RWPE2 (cell line): ENCODE data around the gene PRKCE.

ENCODE experiments used
- ATAC-seq: fragments of 200-7000 bp; cut with Tn5 transposase; 3 replicates; pipeline ENCODE4 v1.9.1; 2021; ENCODE audit warnings: low read depth
- DNase-seq: peaks from one replicate; pipeline ENCODE4 v3.0.0-alpha.2; 2020; ENCODE audit warnings: low spot score
- H3K27ac ChIP-seq: fragments of 450-650 bp; 2 replicates; pipeline ENCODE4 v1.5.1; 2017; ENCODE audit warnings: mild to moderate bottlenecking; ENCODE audit not compliant: poor library complexity, severe bottlenecking
- H3K27me3 ChIP-seq: fragments of 250-450 bp; sonication (Bioruptor Pico); 2 replicates; pipeline ENCODE4 v1.5.1; 2021; ENCODE audit warnings: mild to moderate bottlenecking, moderate library complexity; ENCODE audit not compliant: insufficient read depth, poor library complexity, severe bottlenecking
- H3K36me3 ChIP-seq: fragments of 250-450 bp; sonication (Bioruptor Pico); 2 replicates; pipeline ENCODE4 v1.5.1; 2020; ENCODE audit warnings: low read depth, mild to moderate bottlenecking, moderate library complexity
- H3K4me1 ChIP-seq: fragments of 250-450 bp; sonication (Bioruptor Pico); 2 replicates; pipeline ENCODE4 v1.5.1; 2021; ENCODE audit warnings: mild to moderate bottlenecking, moderate library complexity; ENCODE audit not compliant: insufficient read depth, poor library complexity, severe bottlenecking
- H3K4me3 ChIP-seq: fragments of 250-450 bp; sonication (Bioruptor Pico); 2 replicates; pipeline ENCODE4 v1.5.1; 2021; ENCODE audit warnings: mild to moderate bottlenecking, moderate library complexity; ENCODE audit not compliant: severe bottlenecking
- H3K9me3 ChIP-seq: fragments of 250-450 bp; sonication (Bioruptor Pico); 2 replicates; pipeline ENCODE4 v1.5.1; 2021; ENCODE audit warnings: mild to moderate bottlenecking, moderate library complexity; ENCODE audit not compliant: severe bottlenecking
- CTCF ChIP-seq: fragments of 450-650 bp; IDR thresholded peaks from one replicate; pipeline ENCODE4 v1.5.1; 2017; ENCODE audit warnings: mild to moderate bottlenecking, moderate library complexity; ENCODE audit not compliant: poor library complexity, severe bottlenecking

The PRKCE gene

DNA sequence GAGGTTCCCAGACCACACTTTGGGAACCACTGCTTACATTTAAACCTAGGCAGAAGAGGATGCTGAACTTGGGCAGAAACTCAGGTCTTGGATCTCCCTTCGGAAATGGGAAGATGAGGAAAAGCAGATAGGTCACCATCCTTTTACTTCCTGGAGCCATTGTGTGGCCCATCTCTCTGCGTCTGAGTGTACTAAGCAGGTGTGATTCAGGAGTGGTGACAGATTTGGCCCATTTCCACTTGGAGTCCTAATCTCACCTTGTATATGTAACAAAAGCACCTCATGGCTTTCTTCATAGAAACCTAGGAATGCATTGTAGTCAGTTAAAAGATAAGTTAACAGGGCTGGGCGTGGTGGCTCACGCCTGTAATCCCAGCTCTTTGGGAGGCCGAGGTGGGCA is 71.0 kb downstream of the PRKCE start:
- H3K9me3 ChIP-seq: no peaks in the 10 kb centered on the region
- H3K4me1 ChIP-seq: no peaks in the 10 kb centered on the region
- TF ChIP-seq CTCF: no peak
- H3K36me3 ChIP-seq: no peaks in the 10 kb centered on the region
- ATAC-seq (no peak), DNase-seq (no peak)
- no peak overlapping the region for H3K27ac ChIP-seq
- H3K27me3 ChIP-seq: no peaks in the 10 kb centered on the region
- H3K4me3 ChIP-seq: no peak overlapping the region

GRCh38 chr2:45723857-45724256 is 72.4 kb downstream of the PRKCE start:
- no peak for TF ChIP-seq CTCF
- H3K27ac ChIP-seq: no peak overlapping the region
- no peaks in the 10 kb centered on the region for H3K27me3 ChIP-seq
- no peak for DNase-seq
- H3K4me3 ChIP-seq: no peak overlapping the region
- H3K9me3 ChIP-seq: no peaks in the 10 kb centered on the region
- ATAC-seq: no peak
- H3K36me3 ChIP-seq: no peaks in the 10 kb centered on the region
- H3K4me1 ChIP-seq: no peaks in the 10 kb centered on the region

- no peak overlapping the region for H3K27ac ChIP-seq
- ATAC-seq (no peak), DNase-seq (no peak)
- H3K4me1 ChIP-seq: no peaks in the 10 kb centered on the region
- TF ChIP-seq CTCF: no peak
- H3K27me3 ChIP-seq: no peaks in the 10 kb centered on the region
- no peaks in the 10 kb centered on the region for H3K9me3 ChIP-seq
- no peaks in the 10 kb centered on the region for H3K36me3 ChIP-seq
- no peak overlapping the region for H3K4me3 ChIP-seq
Measured at GRCh38 chr2:45724335-45724734, 72.9 kb downstream of the PRKCE start.

DNA sequence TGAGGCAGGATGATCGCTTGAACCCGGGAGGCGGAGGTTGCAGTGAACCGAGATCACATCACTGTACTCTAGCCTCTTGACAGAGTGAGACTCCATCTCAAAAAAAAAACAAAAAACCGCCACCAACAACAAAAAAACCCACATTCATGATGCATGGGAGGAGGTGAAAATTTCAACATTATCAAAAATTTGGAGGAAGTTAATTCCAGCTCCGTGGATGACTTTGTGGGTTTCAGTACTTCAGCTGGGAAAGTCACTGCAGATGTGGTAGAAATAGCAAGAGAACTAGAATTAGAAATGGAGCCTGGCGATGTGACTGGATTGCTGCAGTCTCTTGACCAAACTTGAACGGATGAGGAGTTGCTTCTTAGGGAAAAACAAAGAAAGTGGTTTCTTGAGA is 74.3 kb downstream of the PRKCE start:
- Histone ChIP-seq H3K4me1 (no peaks in the 10 kb centered on the region), H3K36me3 (no peaks in the 10 kb centered on the region), H3K4me3 (no peak overlapping the region), H3K27me3 (no peaks in the 10 kb centered on the region), H3K27ac (no peak overlapping the region), H3K9me3 (no peaks in the 10 kb centered on the region)
- TF ChIP-seq CTCF: no peak
- ATAC-seq (no peak), DNase-seq (no peak)

GRCh38 chr2:45726188-45726587 is 74.7 kb downstream of the PRKCE start:
- no peak for TF ChIP-seq CTCF
- no peak overlapping the region for H3K4me3 ChIP-seq
- H3K27ac ChIP-seq: no peak overlapping the region
- DNase-seq (no peak), ATAC-seq (no peak)
- H3K9me3 ChIP-seq: no peaks in the 10 kb centered on the region
- H3K27me3 ChIP-seq: no peaks in the 10 kb centered on the region
- H3K36me3 ChIP-seq: no peaks in the 10 kb centered on the region
- no peaks in the 10 kb centered on the region for H3K4me1 ChIP-seq
